GM18858 (cell line): Measurements from ENCODE around the gene PRCD.

Source experiments
- ATAC-seq: cut with Tn5 transposase; IDR thresholded peaks from one replicate; pipeline ENCODE4 v1.9.1; 2021; ENCODE audit not compliant: unreplicated experiment

PRCD gene

GRCh38 chr17:76593959-76594358 is 54.1 kb downstream of the PRCD start:
- ATAC-seq, result no peak

GRCh38 chr17:76594690-76595089 is 54.8 kb downstream of the PRCD start:
- ATAC-seq, result no peak
